HCT116 (cell line): ENCODE results near the gene CGB1. TPM values are rescaled to one million over a fixed set of nuclear protein-coding genes. Genes with fewer than 3 reads are reported as not detected.

Experiments used
- ATAC-seq: fragments of 200-7000 bp; cut with Tn5 transposase; 2 replicates; pipeline ENCODE4 v1.9.1; 2020; ENCODE audit warnings: mild to moderate bottlenecking, moderate library complexity
- BruUV-seq: library from RNA; stranded (reverse); fragments of 400-500 nt; replicated peaks from 2 replicates; lab custom pipeline; 2021; lab: Mats Ljungman, UMichigan
- CTCF ChIA-PET: fragments of 300-600 bp; sonication (Branson Sonifier 250); formaldehyde crosslinking; loops from one replicate; lab custom pipeline; 2021; ENCODE audit warnings: antibody characterized with exemption; lab: Charles Lee
- POLR2A ChIA-PET: fragments of 300-600, 350-600 bp; sonication (Branson Sonifier 250); formaldehyde crosslinking; loops from one replicate; lab custom pipeline; 2021; ENCODE audit warnings: antibody characterized with exemption; lab: Charles Lee
- RAD21 ChIA-PET, 2 experiments: fragments of 300-600 bp; sonication (Branson Sonifier 250); formaldehyde crosslinking; loops; one replicate each; lab custom pipeline; 2023; ENCODE audit warnings: low total read pairs in 2 of 2; ENCODE audit not compliant: uncharacterized antibody in 2 of 2, unreplicated experiment in 2 of 2, low non-redundant PET in 1 of 2; lab: Charles Lee
- DNase-seq: peaks from one replicate; pipeline ENCODE4 v3.0.0-alpha.2; 2010; ENCODE audit warnings: low read depth, low spot score
- H2AFZ ChIP-seq: fragments of 200-600 bp; shearing (Covaris generic), sonication (generic); 2 replicates; pipeline ENCODE4 v1.6.1; 2017; ENCODE audit warnings: low read depth, mixed run types, mixed read lengths, antibody characterized with exemption, low read length; ENCODE audit not compliant: poor library complexity, severe bottlenecking
- H3K27ac ChIP-seq: 2 replicates; pipeline ENCODE4 v1.5.1; 2012; ENCODE audit warnings: low read depth, low read length
- H3K27me3 ChIP-seq: fragments of 200-600 bp; sonication (generic); 2 replicates; pipeline ENCODE4 v1.6.1; 2016; ENCODE audit warnings: mixed run types, low read length, mixed read lengths; ENCODE audit not compliant: insufficient read depth
- H3K36me3 ChIP-seq, 2 experiments: fragments of 200-500 bp in 1 of 2; fragments of 200-600 bp in 1 of 2; sonication (Bioruptor generic) in 1 of 2; sonication (generic) in 1 of 2; 2 replicates each; pipeline versions ENCODE4 v1.5.1 to v1.6.1; 2014 to 2016; ENCODE audit warnings: low read length in 2 of 2, inconsistent platforms in 1 of 2, mixed read lengths in 1 of 2, mixed run types in 1 of 2; ENCODE audit not compliant: insufficient read depth in 2 of 2, control insufficient read depth in 1 of 2
- H3K4me1 ChIP-seq, 2 experiments: fragments of 200-600 bp in 1 of 2; sonication (generic) in 1 of 2; 2 replicates each; pipeline versions ENCODE4 v1.5.1 to v1.6.1; 2012 to 2017; ENCODE audit warnings: low read length in 2 of 2, inconsistent platforms in 1 of 2, mild to moderate bottlenecking in 1 of 2, mixed read lengths in 1 of 2, mixed run types in 1 of 2, moderate library complexity in 1 of 2; ENCODE audit not compliant: insufficient read depth in 2 of 2, control insufficient read depth in 1 of 2
- H3K4me2 ChIP-seq: fragments of 200-600 bp; sonication (generic); 2 replicates; pipeline ENCODE4 v1.6.1; 2017; ENCODE audit warnings: mixed run types, low read length, mixed read lengths
- H3K4me3 ChIP-seq, 2 experiments: fragments of 200-600 bp in 1 of 2; sonication (generic) in 1 of 2; replicated peaks in 1 of 2; 2 replicates each; pipeline ENCODE4 v1.5.1; 2011 to 2016; ENCODE audit warnings: low read length in 2 of 2, control low read depth in 1 of 2, low read depth in 1 of 2, mild to moderate bottlenecking in 1 of 2, mixed read lengths in 1 of 2, mixed run types in 1 of 2
- H3K79me2 ChIP-seq: fragments of 200-600 bp; sonication (generic); 2 replicates; pipeline ENCODE4 v1.6.1; 2017; ENCODE audit warnings: mild to moderate bottlenecking, mixed run types, low read length, moderate library complexity, mixed read lengths; ENCODE audit not compliant: insufficient read depth
- H3K9ac ChIP-seq: fragments of 200-600 bp; sonication (generic); 2 replicates; pipeline ENCODE4 v1.6.1; 2016; ENCODE audit warnings: low read length, mixed read lengths
- H3K9me2 ChIP-seq: fragments of 200-600 bp; sonication (generic), shearing (Covaris generic); 2 replicates; pipeline ENCODE4 v1.6.1; 2017; ENCODE audit warnings: mixed run types, mild to moderate bottlenecking, moderate library complexity; ENCODE audit not compliant: insufficient read depth
- H3K9me3 ChIP-seq, 2 experiments: fragments of 200-500 bp in 1 of 2; fragments of 200-600 bp in 1 of 2; sonication (Bioruptor generic) in 1 of 2; sonication (generic) in 1 of 2; 2 replicates each; pipeline ENCODE4 v1.6.1; 2014 to 2017; ENCODE audit warnings: low read length in 2 of 2, mixed read lengths in 2 of 2, inconsistent platforms in 1 of 2, low read depth in 1 of 2, mild to moderate bottlenecking in 1 of 2, mixed run types in 1 of 2, moderate library complexity in 1 of 2; ENCODE audit not compliant: control insufficient read depth in 1 of 2, insufficient read depth in 1 of 2
- H4K20me1 ChIP-seq: fragments of 200-600 bp; sonication (generic), shearing (Covaris generic); 2 replicates; pipeline ENCODE4 v1.6.1; 2017; ENCODE audit warnings: mixed run types, mild to moderate bottlenecking, moderate library complexity; ENCODE audit not compliant: insufficient read depth
- CBX3 ChIP-seq: IDR thresholded peaks from 2 replicates; pipeline ENCODE4 v1.6.1; 2012; ENCODE audit warnings: low read depth
- EGR1 ChIP-seq: IDR thresholded peaks from 2 replicates; pipeline ENCODE4 v1.6.1; 2012; ENCODE audit warnings: low read depth
- ELF1 ChIP-seq: IDR thresholded peaks from 2 replicates; pipeline ENCODE4 v1.6.1; 2012; ENCODE audit warnings: low read depth, borderline replicate concordance
- EZH2 ChIP-seq: fragments of 200-600 bp; sonication (generic); IDR thresholded peaks from 2 replicates; pipeline ENCODE4 v1.6.1; 2017; ENCODE audit warnings: antibody characterized with exemption, mixed run types
- EZH2phosphoT487 ChIP-seq: fragments of 200-600 bp; IDR thresholded peaks from 2 replicates; pipeline ENCODE4 v1.6.1; 2018; ENCODE audit warnings: antibody characterized with exemption, borderline replicate concordance
- FOSL1 ChIP-seq: IDR thresholded peaks from 2 replicates; pipeline ENCODE4 v1.6.1; 2012; ENCODE audit warnings: low read depth
- POLR2A ChIP-seq: IDR thresholded peaks from 2 replicates; pipeline ENCODE4 v1.7.0; 2011; ENCODE audit warnings: borderline replicate concordance; ENCODE audit not compliant: insufficient read depth, insufficient read length; ENCODE audit errors: extremely low read depth
- SIN3A ChIP-seq: IDR thresholded peaks from 2 replicates; pipeline ENCODE4 v1.6.1; 2012; ENCODE audit warnings: low read depth
- SRF ChIP-seq: IDR thresholded peaks from 2 replicates; pipeline ENCODE4 v1.6.1; 2012; ENCODE audit warnings: low read depth
- TCF7L2 ChIP-seq: IDR thresholded peaks from 2 replicates; pipeline ENCODE4 v1.7.0; 2011; ENCODE audit warnings: borderline replicate concordance, inconsistent platforms; ENCODE audit not compliant: insufficient read depth, insufficient read length; ENCODE audit errors: extremely low read depth
- YY1 ChIP-seq: IDR thresholded peaks from 2 replicates; pipeline ENCODE4 v1.6.1; 2011; ENCODE audit warnings: low read length, low read depth, moderate library complexity, mild to moderate bottlenecking; ENCODE audit not compliant: insufficient replicate concordance; ENCODE audit errors: extremely low read depth
- ZFX ChIP-seq: fragments of 450-650 bp; IDR thresholded peaks from 2 replicates; pipeline ENCODE4 v1.6.1; 2017
- ZNF274 ChIP-seq: fragments of 200-500 bp; sonication (Bioruptor generic); IDR thresholded peaks from 2 replicates; pipeline ENCODE4 v1.6.1; 2014; ENCODE audit warnings: mild to moderate bottlenecking, low read depth, low read length, inconsistent platforms
- intact Hi-C: fragments of 100-400 bp; cut with micrococcal nuclease; formaldehyde crosslinking; loops from 2 replicates; pipeline ENCODE4 v1.10.0; 2022
- total RNA-seq: library from RNA; stranded (reverse); gene quantifications from one replicate; pipeline ENCODE4 v1.2.1, GENCODE V29; 2021; ENCODE audit not compliant: unreplicated experiment

CGB1 gene
- total RNA-seq, 1 experiment from 2014 or later = 0.76 TPM

GRCh38 chr19:48994035-48994386 is 42.7 kb downstream of the CGB1 start:
- Histone ChIP-seq H3K4me1 (peaks cover 15 to 34% of the 10 kb centered on the region in 2 experiments), H3K9me2 (no peaks in the 10 kb centered on the region), H3K9ac (peak overlapping the region; percentile 90), H3K79me2 (peaks cover 79% of the 10 kb centered on the region), H4K20me1 (peaks cover 14% of the 10 kb centered on the region; the same call in 1 of the 2 replicates), H3K36me3 (peaks cover 6 to 8% of the 10 kb centered on the region in 2 experiments; a peak in 2 of 4 replicates), H3K4me3 (peak overlapping the region; percentile 75 to 77), H2AFZ (no peak overlapping the region), H3K9me3 (no peaks in the 10 kb centered on the region), H3K4me2 (peak overlapping the region; percentile 92), H3K27me3 (no peaks in the 10 kb centered on the region), H3K27ac (peak overlapping the region; percentile 75)
- ChIA-PET RAD21 (interaction anchor here in 1 of 2 experiments (0.6 kb wide), 2 partner anchors 20 to 682 kb away, joined by 4 to 5 read pairs; no protein-coding TSS in a partner anchor), CTCF (interaction anchor here (0.8 to 2.5 kb wide), 30 partner anchors 10 to 385 kb away, joined by 3 to 44 read pairs (median 5); partner anchors contain the start of genes CGB2, CGB7, LHB and LIN7B), POLR2A (interaction anchor here (0.6 to 3.1 kb wide), 19 partner anchors 11 to 623 kb away, joined by 3 to 17 read pairs (median 6); partner anchors contain the start of genes DHDH, FTL, RPL18 and SPHK2)
- intact Hi-C loops = no loop called here
- BruUV-seq = TSS peak; percentile 80
- DNase-seq (no peak), ATAC-seq (no peak)
- no peak for TF ChIP-seq EZH2phosphoT487
- TF ChIP-seq SRF = no peak
- TF ChIP-seq ZFX = no peak
- no peak for TF ChIP-seq YY1
- no peak for TF ChIP-seq ELF1
- TF ChIP-seq EZH2 = no peak
- TF ChIP-seq CBX3 = no peak
- no peak for TF ChIP-seq POLR2A
- no peak for TF ChIP-seq TCF7L2
- TF ChIP-seq SIN3A = no peak
- TF ChIP-seq ZNF274 = no peak
- TF ChIP-seq FOSL1 = no peak
- no peak for TF ChIP-seq EGR1
